GM12872 (cell line): ENCODE data around the gene SH3BP5.

Experiments used
- TF ChIP-seq, protein P1 (sequence below): IDR thresholded peaks from 3 replicates; pipeline ENCODE4 v1.5.1; 2011; ENCODE audit warnings: low read depth, mild to moderate bottlenecking, low read length, moderate library complexity; ENCODE audit not compliant: insufficient read depth

SH3BP5 gene

DNA sequence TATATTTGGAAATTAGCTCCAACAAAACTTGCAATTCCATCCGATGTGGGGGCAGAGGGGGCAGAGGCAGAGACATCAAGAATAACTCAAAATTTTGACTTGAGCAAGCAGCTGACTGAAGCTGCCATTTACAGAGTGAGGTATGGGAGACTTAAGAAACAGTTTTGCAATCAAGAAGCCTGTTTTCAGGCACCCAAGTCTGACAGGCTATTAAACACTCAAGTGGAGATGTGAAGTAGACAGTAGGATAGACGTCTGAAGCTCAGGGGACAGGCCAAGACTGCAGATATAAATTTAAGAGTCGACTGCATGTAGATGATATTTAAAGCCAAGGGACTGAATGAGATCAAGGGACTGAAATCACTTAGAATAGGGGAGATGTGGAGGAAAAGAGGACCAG is 9.9 kb upstream of the SH3BP5 start:
- TF ChIP-seq, protein P1, sequence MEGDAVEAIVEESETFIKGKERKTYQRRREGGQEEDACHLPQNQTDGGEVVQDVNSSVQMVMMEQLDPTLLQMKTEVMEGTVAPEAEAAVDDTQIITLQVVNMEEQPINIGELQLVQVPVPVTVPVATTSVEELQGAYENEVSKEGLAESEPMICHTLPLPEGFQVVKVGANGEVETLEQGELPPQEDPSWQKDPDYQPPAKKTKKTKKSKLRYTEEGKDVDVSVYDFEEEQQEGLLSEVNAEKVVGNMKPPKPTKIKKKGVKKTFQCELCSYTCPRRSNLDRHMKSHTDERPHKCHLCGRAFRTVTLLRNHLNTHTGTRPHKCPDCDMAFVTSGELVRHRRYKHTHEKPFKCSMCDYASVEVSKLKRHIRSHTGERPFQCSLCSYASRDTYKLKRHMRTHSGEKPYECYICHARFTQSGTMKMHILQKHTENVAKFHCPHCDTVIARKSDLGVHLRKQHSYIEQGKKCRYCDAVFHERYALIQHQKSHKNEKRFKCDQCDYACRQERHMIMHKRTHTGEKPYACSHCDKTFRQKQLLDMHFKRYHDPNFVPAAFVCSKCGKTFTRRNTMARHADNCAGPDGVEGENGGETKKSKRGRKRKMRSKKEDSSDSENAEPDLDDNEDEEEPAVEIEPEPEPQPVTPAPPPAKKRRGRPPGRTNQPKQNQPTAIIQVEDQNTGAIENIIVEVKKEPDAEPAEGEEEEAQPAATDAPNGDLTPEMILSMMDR, result no peak

DNA sequence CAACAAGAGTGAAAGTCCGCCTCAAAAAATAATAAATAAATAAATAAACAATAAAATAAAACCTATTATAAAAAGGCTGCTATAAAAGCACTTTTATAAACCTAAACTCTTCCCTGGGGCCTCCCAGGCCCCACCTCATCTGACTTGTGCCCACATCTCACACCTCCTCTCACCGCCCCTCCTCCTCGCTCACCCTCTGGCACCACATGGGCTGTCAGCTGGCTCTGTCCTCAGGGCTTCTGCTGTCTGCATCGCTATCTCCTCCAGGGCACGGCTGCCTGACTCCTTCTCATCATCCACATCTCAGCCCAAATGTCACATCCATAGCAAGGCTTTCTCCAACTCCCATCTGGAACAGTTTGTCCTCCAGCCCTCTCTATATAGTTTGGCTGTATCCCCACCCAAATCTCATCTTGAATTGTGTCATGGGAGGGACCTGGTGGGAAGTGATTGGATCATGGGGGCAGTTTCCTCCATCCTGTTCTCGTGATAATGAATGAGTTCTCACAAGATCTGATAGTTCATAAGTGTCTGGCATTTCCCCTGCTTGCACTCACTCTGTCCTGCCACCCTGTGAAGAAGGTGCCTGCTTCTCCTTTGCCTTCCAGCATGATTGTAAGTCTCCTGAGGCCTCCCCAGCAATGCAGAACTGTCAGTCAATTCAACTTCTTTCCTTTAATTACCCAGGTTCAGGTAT is 8.8 kb upstream of the SH3BP5 start:
- TF ChIP-seq, protein P1, result no peak

DNA sequence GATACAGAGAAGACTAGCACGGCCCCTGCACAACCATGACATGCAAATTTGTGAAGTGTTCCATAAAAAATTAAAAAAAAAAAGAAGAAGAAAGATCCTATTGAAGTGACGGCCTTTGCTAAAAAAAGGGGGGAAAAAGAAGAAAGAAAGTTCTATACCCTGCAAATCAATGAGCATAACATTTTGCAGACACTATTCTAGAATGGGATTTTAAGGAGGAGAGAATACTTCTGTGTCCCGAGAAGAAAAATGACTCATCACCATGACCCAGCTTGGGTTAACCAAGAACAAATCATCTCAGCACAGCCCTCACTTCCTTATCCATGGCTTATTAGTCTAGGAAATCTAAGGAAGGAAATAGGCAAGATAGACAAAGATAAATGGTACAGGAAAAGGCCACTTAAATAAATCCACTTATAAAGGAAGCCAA is 7.4 kb upstream of the SH3BP5 start:
- TF ChIP-seq, protein P1, result no peak

DNA sequence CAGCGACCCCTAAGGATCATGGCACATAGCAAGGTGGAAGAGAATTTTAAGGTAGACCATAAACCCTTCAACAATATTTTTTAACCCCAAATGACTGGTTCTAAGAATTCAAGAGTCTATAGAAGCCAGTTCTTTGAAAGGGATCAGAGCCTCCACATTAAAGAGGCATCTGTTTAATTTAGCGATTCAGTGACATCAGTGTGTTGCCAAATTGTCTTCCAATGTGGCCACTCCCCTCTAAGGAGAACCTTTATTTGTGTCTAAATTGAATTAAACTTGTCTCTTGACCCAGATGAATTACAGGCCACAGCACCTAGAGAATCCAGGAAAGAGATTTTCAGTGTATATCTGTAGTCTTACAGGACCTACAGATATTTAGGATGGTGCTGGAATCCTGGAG is 6.6 kb upstream of the SH3BP5 start:
- TF ChIP-seq, protein P1, result no peak

DNA sequence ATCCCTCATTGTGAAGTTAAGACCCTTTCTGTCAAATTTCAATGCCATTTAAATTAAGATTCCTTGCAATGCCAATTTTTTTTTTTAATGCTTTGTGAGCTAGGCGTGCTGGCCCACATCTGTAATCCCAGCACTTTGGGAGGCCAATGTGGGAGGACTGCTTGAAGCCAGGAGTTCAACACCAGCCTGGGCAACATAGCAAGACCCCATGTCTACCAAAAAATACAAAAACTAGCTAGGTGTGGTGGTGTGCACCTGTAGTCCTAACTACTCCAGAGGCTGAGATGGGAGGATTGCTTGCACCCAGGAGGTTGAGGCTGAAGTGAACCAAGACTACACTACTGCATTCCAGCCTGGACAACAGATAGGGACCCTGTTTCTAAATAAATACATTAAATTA is 5.6 kb upstream of the SH3BP5 start:
- TF ChIP-seq, protein P1, result no peak

DNA sequence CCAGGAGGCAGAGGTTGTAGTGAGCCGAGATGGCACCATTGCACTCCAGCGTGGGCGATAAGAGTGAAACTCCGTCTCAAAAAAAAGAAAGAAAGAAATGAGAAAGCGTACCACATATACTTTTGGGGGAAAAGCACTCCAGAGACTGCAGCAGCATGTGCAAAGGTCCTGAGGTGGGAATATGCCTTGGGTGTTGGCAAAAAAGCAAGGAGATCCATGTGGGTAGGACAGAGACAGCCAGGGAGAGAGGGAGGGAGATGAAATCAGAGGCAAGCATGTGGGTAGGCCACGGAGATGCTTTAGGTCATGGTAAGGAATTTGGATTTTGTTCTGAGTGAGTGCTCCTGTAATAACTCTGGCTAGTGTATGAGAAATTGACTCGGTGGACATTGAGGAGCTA is 3.7 kb upstream of the SH3BP5 start:
- TF ChIP-seq, protein P1, result no peak

DNA sequence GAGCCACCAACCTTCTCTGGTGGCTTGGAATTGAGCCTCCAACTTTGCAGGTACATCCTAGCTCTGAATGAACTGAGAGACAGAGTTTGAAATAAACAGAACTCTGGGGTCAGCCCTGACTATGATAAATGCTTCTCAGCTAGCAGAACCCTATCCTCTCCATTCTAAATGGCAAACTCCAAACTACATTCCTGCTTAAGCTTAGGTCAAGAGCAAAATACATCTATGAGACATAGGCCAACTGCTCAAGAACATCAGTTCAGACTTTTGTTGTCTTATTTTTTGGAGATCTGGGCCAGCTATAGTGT is 1.5 kb upstream of the SH3BP5 start:
- TF ChIP-seq, protein P1, result no peak
